Muscle layer of colon (tissue), 2 donors: ENCODE data around the gene ADGRG3.

Experiments used
- H3K27ac ChIP-seq: one replicate; pipeline ENCODE4 v1.7.0; 2013; ENCODE audit warnings: low read depth, mild to moderate bottlenecking, low read length, moderate library complexity
- H3K27me3 ChIP-seq, 2 donors: one replicate each; pipeline ENCODE4 v1.7.0; 2013; ENCODE audit warnings: low read length in 2 of 2, mild to moderate bottlenecking in 2 of 2; ENCODE audit not compliant: insufficient read depth in 2 of 2, control insufficient read depth in 1 of 2
- H3K36me3 ChIP-seq: one replicate; pipeline ENCODE4 v1.7.0; 2013; ENCODE audit warnings: mild to moderate bottlenecking, low read length; ENCODE audit not compliant: insufficient read depth
- H3K4me1 ChIP-seq: one replicate; pipeline ENCODE4 v1.7.0; 2013; ENCODE audit warnings: mild to moderate bottlenecking, low read length; ENCODE audit not compliant: insufficient read depth
- H3K4me3 ChIP-seq, 2 donors: one replicate each; pipeline ENCODE4 v1.7.0; 2013; ENCODE audit warnings: low read length in 2 of 2, low read depth in 1 of 2, mild to moderate bottlenecking in 1 of 2, moderate library complexity in 1 of 2
- H3K9ac ChIP-seq: one replicate; pipeline ENCODE4 v1.7.0; 2013; ENCODE audit warnings: low read length
- H3K9me3 ChIP-seq: one replicate; pipeline ENCODE4 v1.7.0; 2013; ENCODE audit warnings: mild to moderate bottlenecking, low read length
- donor health status: abdominal sarcoma.
- donor health status: Adenocarcinoma of cecum.

Gene ADGRG3

GRCh38 chr16:57626420-57627170 is 41.5 kb upstream of the ADGRG3 start:
- H3K9ac ChIP-seq, result no peak overlapping the region
- no peak overlapping the region for H3K27ac ChIP-seq
- no peak overlapping the region for H3K4me3 ChIP-seq
- no peaks in the 10 kb centered on the region for H3K4me1 ChIP-seq
- H3K9me3 ChIP-seq, result no peaks in the 10 kb centered on the region
- H3K36me3 ChIP-seq, result no peaks in the 10 kb centered on the region
- peaks cover 8 to 32% of the 10 kb centered on the region in 2 donors for H3K27me3 ChIP-seq

- no peak overlapping the region for H3K4me3 ChIP-seq
- H3K27ac ChIP-seq, result no peak overlapping the region
- no peaks in the 10 kb centered on the region for H3K4me1 ChIP-seq
- no peak overlapping the region for H3K9ac ChIP-seq
- H3K9me3 ChIP-seq, result no peaks in the 10 kb centered on the region
- H3K27me3 ChIP-seq, result peaks cover 8 to 32% of the 10 kb centered on the region in 2 donors
- no peaks in the 10 kb centered on the region for H3K36me3 ChIP-seq
Observed at GRCh38 chr16:57627184-57627871, 40.8 kb upstream of the ADGRG3 start.

- Histone ChIP-seq H3K27ac (no peak within 1 kb of the TSS), H3K4me1 (no peaks in the 10 kb centered on the region), H3K9ac (no peak within 1 kb of the TSS)
Observed at GRCh38 chr16:57628008-57628781, 39.9 kb upstream of the ADGRG3 start, which contains the start of gene ADGRG1. TSS of gene ADGRG1 (plus strand) at chr16:57628630. CDS start at chr16:57650288, 21,658 bp downstream.

GRCh38 chr16:57628783-57629293 is 39.3 kb upstream of the ADGRG3 start:
- no peaks in the 10 kb centered on the region for H3K9me3 ChIP-seq
- peaks cover 8 to 32% of the 10 kb centered on the region in 2 donors for H3K27me3 ChIP-seq
- no peak overlapping the region for H3K4me3 ChIP-seq
- H3K9ac ChIP-seq, result no peak overlapping the region
- H3K4me1 ChIP-seq, result no peaks in the 10 kb centered on the region
- no peaks in the 10 kb centered on the region for H3K36me3 ChIP-seq
- no peak overlapping the region for H3K27ac ChIP-seq

More at GRCh38 chr16:57628008-57628781, 39.9 kb upstream of the ADGRG3 start, which contains the start of gene ADGRG1:
- no peaks in the 10 kb centered on the region for H3K36me3 ChIP-seq
- H3K27me3 ChIP-seq, result peaks cover 8 to 32% of the 10 kb centered on the region in 2 donors
- no peaks in the 10 kb centered on the region for H3K9me3 ChIP-seq
- H3K4me3 ChIP-seq, result no peak within 1 kb of the TSS

- H3K4me3 ChIP-seq, result no peak overlapping the region
- H3K36me3 ChIP-seq, result no peaks in the 10 kb centered on the region
- H3K9ac ChIP-seq, result no peak overlapping the region
- peaks cover 8 to 32% of the 10 kb centered on the region in 2 donors for H3K27me3 ChIP-seq
- H3K27ac ChIP-seq, result no peak overlapping the region
- H3K9me3 ChIP-seq, result no peaks in the 10 kb centered on the region
- H3K4me1 ChIP-seq, result no peaks in the 10 kb centered on the region
Observed at GRCh38 chr16:57629516-57630406, 38.3 kb upstream of the ADGRG3 start.

GRCh38 chr16:57630407-57630797 is 37.7 kb upstream of the ADGRG3 start:
- Histone ChIP-seq H3K9ac (no peak overlapping the region), H3K9me3 (no peaks in the 10 kb centered on the region), H3K4me3 (no peak overlapping the region), H3K36me3 (no peaks in the 10 kb centered on the region), H3K4me1 (no peaks in the 10 kb centered on the region), H3K27me3 (peaks cover 8 to 32% of the 10 kb centered on the region in 2 donors), H3K27ac (no peak overlapping the region)

- H3K27ac ChIP-seq, result no peak overlapping the region
- H3K4me1 ChIP-seq, result no peaks in the 10 kb centered on the region
- H3K36me3 ChIP-seq, result no peaks in the 10 kb centered on the region
- H3K4me3 ChIP-seq, result no peak overlapping the region
- peaks cover 8 to 40% of the 10 kb centered on the region in 2 donors for H3K27me3 ChIP-seq
- no peak overlapping the region for H3K9ac ChIP-seq
- H3K9me3 ChIP-seq, result no peaks in the 10 kb centered on the region
Observed at GRCh38 chr16:57630931-57631845, 36.9 kb upstream of the ADGRG3 start.

GRCh38 chr16:57632568-57632967 is 35.5 kb upstream of the ADGRG3 start:
- Histone ChIP-seq H3K27ac (no peak overlapping the region), H3K4me3 (no peak overlapping the region), H3K9me3 (no peaks in the 10 kb centered on the region), H3K36me3 (no peaks in the 10 kb centered on the region), H3K4me1 (no peaks in the 10 kb centered on the region), H3K27me3 (peaks cover 8 to 45% of the 10 kb centered on the region in 2 donors), H3K9ac (no peak overlapping the region)

- H3K9ac ChIP-seq, result no peak overlapping the region
- no peaks in the 10 kb centered on the region for H3K9me3 ChIP-seq
- H3K4me3 ChIP-seq, result no peak overlapping the region
- no peaks in the 10 kb centered on the region for H3K36me3 ChIP-seq
- H3K4me1 ChIP-seq, result no peaks in the 10 kb centered on the region
- no peak overlapping the region for H3K27ac ChIP-seq
- H3K27me3 ChIP-seq, result peaks cover 3 to 43% of the 10 kb centered on the region in 2 donors
Observed at GRCh38 chr16:57633383-57634064, 34.6 kb upstream of the ADGRG3 start.
